ENCODE results near the gene GIPC2.

Gene GIPC2

DNA sequence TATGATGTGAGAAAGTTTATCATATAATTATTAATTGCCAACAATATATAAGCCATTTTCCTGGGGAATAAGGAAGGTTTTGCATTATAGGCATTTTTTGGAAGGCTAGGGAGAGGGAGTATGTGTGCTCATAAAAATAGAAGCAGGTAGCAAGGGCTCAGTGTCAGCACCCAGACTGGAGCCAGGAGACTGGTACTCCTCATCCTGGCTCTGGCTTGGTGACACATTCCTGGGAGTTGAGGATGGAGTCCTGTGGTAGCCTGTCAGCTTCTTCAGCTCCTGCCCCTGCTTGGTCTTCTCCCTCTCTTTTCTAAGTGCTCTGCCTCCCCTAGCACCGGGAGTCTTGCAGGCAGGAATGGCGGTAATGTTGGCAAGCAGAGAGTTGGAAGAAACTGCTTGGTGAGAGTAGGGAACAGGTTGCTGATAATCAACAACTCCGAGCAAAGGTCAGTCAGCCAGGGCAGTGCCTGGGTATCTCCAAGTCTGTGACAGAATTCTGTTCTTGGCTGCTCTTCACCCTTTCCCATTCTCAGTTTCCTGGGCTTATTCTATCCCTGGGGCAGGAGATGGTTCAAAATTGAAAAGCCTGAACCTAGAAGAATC lies 23.0 kb downstream of the GIPC2 start:
- Histone ChIP-seq H3K4me3 (no peak overlapping the region), H3K27ac (no peak overlapping the region)
- no peak for DNase-seq (ENCODE audit: low spot score)
- TF ChIP-seq, protein P1, sequence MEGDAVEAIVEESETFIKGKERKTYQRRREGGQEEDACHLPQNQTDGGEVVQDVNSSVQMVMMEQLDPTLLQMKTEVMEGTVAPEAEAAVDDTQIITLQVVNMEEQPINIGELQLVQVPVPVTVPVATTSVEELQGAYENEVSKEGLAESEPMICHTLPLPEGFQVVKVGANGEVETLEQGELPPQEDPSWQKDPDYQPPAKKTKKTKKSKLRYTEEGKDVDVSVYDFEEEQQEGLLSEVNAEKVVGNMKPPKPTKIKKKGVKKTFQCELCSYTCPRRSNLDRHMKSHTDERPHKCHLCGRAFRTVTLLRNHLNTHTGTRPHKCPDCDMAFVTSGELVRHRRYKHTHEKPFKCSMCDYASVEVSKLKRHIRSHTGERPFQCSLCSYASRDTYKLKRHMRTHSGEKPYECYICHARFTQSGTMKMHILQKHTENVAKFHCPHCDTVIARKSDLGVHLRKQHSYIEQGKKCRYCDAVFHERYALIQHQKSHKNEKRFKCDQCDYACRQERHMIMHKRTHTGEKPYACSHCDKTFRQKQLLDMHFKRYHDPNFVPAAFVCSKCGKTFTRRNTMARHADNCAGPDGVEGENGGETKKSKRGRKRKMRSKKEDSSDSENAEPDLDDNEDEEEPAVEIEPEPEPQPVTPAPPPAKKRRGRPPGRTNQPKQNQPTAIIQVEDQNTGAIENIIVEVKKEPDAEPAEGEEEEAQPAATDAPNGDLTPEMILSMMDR (IDR thresholded peaks at IDR 0.05): no peak

DNA sequence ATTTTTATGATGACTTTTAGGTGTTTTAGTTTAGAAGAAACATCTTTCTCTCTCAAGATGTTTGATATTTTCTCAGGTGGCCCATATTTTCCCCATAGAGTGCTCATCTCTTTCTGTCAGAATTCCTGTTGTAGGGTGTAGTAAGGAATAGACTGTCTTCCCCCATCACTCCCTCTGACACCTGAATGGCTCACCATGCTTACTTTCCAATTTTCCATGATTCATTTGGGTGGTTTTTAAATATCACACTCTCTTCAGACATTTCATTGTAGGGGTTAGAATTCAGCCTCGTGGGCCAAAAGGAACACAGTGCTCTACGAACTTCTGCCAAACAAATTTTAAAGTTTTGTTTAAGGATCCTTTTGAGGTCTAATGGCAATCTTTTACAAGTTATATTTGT lies 24.0 kb downstream of the GIPC2 start:
- H3K4me3 ChIP-seq: no peak overlapping the region
- no peak overlapping the region for H3K27ac ChIP-seq
- no peak for DNase-seq (ENCODE audit: low spot score)
- TF ChIP-seq, protein P1 (IDR thresholded peaks at IDR 0.05): no peak

DNA sequence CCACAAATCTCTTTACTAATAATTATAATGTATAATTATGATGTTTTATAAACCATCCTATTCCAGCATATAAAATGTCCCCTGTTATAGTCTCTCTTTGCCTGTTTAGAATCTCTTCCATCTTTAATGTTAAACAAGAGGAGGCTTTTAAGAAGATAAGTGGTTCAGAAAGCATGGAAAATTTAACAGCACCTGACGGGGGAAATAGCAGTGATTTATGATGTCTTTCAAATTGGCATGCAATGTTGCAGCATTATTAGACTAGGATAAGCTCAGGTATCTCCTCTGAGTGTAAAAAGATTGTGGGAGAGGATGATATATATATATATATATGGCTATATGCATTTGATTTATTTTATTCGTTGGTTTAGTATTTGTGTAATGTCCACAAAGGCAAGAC lies 24.4 kb downstream of the GIPC2 start:
- H3K27ac ChIP-seq: no peak overlapping the region
- no peak overlapping the region for H3K4me3 ChIP-seq
- TF ChIP-seq, protein P1 (IDR thresholded peaks at IDR 0.05): no peak
- no peak for DNase-seq (ENCODE audit: low spot score)

DNA sequence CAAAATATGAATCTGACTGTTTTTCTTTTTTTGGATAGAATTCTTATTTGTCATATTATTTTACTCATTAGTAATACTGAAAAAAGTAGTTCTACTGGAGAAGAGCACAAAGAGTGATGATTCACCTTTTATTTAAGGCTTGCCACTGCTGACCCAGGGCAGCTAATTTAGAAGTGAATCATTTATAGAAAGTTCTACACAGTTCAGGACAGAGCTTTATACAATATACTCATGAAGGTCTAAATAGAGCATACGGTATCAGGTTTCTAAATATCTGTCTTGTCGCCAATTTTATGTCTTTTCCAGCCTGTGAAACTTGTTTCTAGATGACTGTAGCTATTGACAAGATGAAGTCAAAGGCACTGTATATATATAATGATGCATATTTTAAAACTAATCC lies 25.0 kb downstream of the GIPC2 start:
- no peak for DNase-seq (ENCODE audit: low spot score)
- TF ChIP-seq, protein P1 (IDR thresholded peaks at IDR 0.05): no peak
- Histone ChIP-seq H3K27ac (no peak overlapping the region), H3K4me3 (no peak overlapping the region)

DNA sequence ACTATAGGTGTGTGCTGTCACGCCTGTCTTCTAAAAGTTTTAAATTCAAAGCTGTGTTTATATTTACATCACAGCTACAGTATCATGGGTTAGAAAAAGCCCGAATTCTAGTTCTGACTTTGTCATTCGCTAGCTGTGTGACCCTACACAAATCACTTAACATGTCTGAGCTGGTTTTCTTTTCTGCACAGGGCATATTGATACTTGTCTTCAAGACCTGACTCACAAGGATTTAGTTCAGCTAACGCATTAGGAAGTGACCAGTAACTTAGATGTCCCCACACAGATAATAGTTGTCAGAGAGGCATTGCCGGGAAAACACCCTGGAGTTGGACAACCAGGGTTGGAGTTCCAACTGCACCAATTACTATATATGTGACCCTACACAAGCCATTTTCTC lies 25.9 kb downstream of the GIPC2 start:
- TF ChIP-seq, protein P1 (IDR thresholded peaks at IDR 0.05): no peak
- H3K27ac ChIP-seq: no peak overlapping the region

DNA sequence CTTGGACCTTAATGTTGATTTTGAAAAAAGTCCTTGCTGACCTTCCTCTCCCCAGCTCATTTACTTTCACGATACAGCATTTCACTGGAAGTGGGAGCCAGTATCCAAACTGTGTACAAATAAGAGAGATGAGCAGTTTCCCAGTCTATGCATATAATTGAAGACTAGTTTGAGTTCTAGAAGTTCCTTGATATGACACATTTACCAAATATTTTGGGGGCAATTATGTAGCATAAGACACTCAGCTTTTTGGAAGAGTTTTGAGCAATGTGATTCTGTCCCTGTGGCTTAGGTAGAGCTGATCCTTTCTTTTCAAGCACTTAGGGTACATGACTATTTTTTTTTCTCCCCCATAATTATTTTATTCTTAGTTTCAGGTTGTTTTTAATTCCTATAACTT lies 26.4 kb downstream of the GIPC2 start:
- no peak overlapping the region for H3K4me3 ChIP-seq
- DNase-seq (ENCODE audit: low spot score): no peak
- TF ChIP-seq, protein P1 (IDR thresholded peaks at IDR 0.05): no peak
- H3K27ac ChIP-seq: no peak overlapping the region

More for the DNA sequence above, 25.9 kb downstream of the GIPC2 start:
- DNase-seq (ENCODE audit: low spot score): no peak
- no peak overlapping the region for H3K4me3 ChIP-seq

DNA sequence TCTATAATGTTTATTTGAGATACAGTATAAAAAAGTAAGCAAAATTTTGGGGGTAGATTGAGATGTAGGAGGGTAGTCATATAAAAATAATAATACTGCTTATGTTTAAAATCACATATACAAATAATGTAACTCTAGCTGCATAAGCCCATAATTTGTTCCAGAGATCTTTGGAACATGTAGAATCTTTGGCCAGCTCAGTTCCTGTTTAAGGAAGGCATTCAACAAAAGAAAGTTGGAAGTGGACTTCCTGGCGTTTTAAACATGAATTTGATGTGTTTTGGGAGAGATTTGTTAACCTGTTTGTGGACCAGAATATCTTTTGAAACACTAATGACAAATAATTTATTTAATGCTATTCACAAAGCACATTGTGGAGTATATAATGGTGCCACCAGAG lies 27.7 kb downstream of the GIPC2 start:
- Histone ChIP-seq H3K27ac (no peak overlapping the region), H3K4me3 (no peak overlapping the region)
- DNase-seq (ENCODE audit: low spot score): no peak
- TF ChIP-seq, protein P1 (IDR thresholded peaks at IDR 0.05): no peak
